ENCODE measurements around the gene PCK1. TPM values are rescaled to one million over a fixed set of nuclear protein-coding genes. Genes with fewer than 3 reads are reported as not detected.

Gene PCK1
- total and polyA plus RNA-seq, 2 of the 8 experiments (the other 6 are each of a cell fraction or from before 2014, with no cell fraction given): not detected

DNA sequence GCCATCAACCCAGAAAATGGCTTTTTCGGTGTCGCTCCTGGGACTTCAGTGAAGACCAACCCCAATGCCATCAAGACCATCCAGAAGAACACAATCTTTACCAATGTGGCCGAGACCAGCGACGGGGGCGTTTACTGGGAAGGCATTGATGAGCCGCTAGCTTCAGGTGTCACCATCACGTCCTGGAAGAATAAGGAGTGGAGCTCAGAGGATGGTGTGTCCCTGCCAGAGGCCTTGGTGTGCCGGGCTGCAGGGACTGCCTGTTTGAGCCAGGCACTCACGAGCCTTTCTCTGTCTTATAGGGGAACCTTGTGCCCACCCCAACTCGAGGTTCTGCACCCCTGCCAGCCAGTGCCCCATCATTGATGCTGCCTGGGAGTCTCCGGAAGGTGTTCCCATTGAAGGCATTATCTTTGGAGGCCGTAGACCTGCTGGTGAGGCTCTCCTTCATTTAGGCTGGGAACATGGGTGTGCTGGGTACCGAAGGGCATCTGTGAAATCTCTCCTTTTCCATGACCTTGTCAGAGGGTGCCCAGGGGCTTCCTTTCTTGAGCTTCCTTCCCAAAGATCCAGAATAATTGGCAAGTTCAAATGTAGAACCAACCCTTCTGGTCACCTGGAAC lies 3.4 kb downstream of the PCK1 start:
- ChIA-PET POLR2A (ENCODE audit: partially characterized antibody) (no interaction called here), CTCF (ENCODE audit: partially characterized antibody) (interaction anchor here (0.9 to 4.0 kb wide), 4 partner anchors 11 to 66 kb away, joined by 3 to 22 read pairs (median 6); no protein-coding TSS in a partner anchor)
- TF ChIP-seq RXRA (IDR thresholded peaks at IDR 0.05; ENCODE audit: insufficient read depth, low read depth, low read length) (no peak), NRF1 (IDR thresholded peaks at IDR 0.05; ENCODE audit: low read depth, low read length) (no peak), TBP (IDR thresholded peaks at IDR 0.05; ENCODE audit: low read depth, low read length) (no peak), E2F6 (IDR thresholded peaks at IDR 0.05) (no peak), ASH2L (IDR thresholded peaks at IDR 0.05; ENCODE audit: low read length) (no peak), MAFK (IDR thresholded peaks at IDR 0.05; ENCODE audit: low read depth, low read length) (no peak), SP2 (IDR thresholded peaks at IDR 0.05; ENCODE audit: low read length) (no peak), SP1 (IDR thresholded peaks at IDR 0.05; ENCODE audit: low read depth, low read length) (no peak), JUN (IDR thresholded peaks at IDR 0.05; ENCODE audit: low read depth, low read length) (no peak), CHD2 (IDR thresholded peaks at IDR 0.05; ENCODE audit: low read length) (no peak), SP4 (IDR thresholded peaks at IDR 0.05; ENCODE audit: low read length) (no peak), BACH1 (IDR thresholded peaks at IDR 0.05; ENCODE audit: low read length) (no peak)
- TF ChIP-seq, protein P1, sequence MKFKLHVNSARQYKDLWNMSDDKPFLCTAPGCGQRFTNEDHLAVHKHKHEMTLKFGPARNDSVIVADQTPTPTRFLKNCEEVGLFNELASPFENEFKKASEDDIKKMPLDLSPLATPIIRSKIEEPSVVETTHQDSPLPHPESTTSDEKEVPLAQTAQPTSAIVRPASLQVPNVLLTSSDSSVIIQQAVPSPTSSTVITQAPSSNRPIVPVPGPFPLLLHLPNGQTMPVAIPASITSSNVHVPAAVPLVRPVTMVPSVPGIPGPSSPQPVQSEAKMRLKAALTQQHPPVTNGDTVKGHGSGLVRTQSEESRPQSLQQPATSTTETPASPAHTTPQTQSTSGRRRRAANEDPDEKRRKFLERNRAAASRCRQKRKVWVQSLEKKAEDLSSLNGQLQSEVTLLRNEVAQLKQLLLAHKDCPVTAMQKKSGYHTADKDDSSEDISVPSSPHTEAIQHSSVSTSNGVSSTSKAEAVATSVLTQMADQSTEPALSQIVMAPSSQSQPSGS (IDR thresholded peaks at IDR 0.05; ENCODE audit: low read length): no peak

More for the DNA sequence above, 3.4 kb downstream of the PCK1 start:
- H2BK5ac ChIP-seq (ENCODE audit: low read depth, low read length): no peak overlapping the region
- no peak for FAIRE-seq
- H3K14ac ChIP-seq (ENCODE audit: insufficient read length): no peak overlapping the region
- H4K8ac ChIP-seq (ENCODE audit: extremely low read depth, insufficient read depth, low read length): no peak overlapping the region
- no peak overlapping the region for H3K18ac ChIP-seq (ENCODE audit: extremely low read depth, low read length)
- H2AK5ac ChIP-seq (ENCODE audit: low read depth, low read length): no peak overlapping the region
- no peak overlapping the region for H2BK120ac ChIP-seq (replicated peaks; ENCODE audit: low read depth, low read length)
- H3K4me1 ChIP-seq (replicated peaks in 1 of 4; ENCODE audit: control insufficient read depth in 3 of 4, insufficient read depth in 4 of 4, low read length in 3 of 4): no peaks in the 10 kb centered on the region
- H3K56ac ChIP-seq (replicated peaks; ENCODE audit: insufficient read length, low read depth, low read length): no peak overlapping the region
- no peak overlapping the region for H2BK12ac ChIP-seq (ENCODE audit: low read depth, low read length)
- H3K9ac ChIP-seq (replicated peaks in 1 of 4; ENCODE audit: extremely low read depth in 1 of 4, low read depth in 3 of 4, low read length in 3 of 4): no peak overlapping the region
- H4K91ac ChIP-seq (replicated peaks; ENCODE audit: insufficient read length, low read length): no peak overlapping the region
- no peak overlapping the region for H2AFZ ChIP-seq (ENCODE audit: low read length)
- no peak overlapping the region for H2BK20ac ChIP-seq (ENCODE audit: low read length)
- H3K9me3 ChIP-seq (ENCODE audit: insufficient read depth in 2 of 2, low read depth in 1 of 2, low read length in 1 of 2): no peaks in the 10 kb centered on the region
- no peaks in the 10 kb centered on the region for H3K27me3 ChIP-seq (replicated peaks in 1 of 4; ENCODE audit: control insufficient read depth in 3 of 4, extremely low read depth in 1 of 4, insufficient read depth in 3 of 4, low read length in 3 of 4)
- H3K79me2 ChIP-seq (ENCODE audit: control insufficient read depth in 1 of 2, insufficient read depth in 2 of 2, low read length in 2 of 2): no peaks in the 10 kb centered on the region
- H3K23me2 ChIP-seq (ENCODE audit: low read depth, low read length): no peaks in the 10 kb centered on the region
- H4K20me1 ChIP-seq (replicated peaks in 1 of 2; ENCODE audit: control insufficient read depth in 1 of 2, insufficient read depth in 2 of 2, low read length in 2 of 2): no peaks in the 10 kb centered on the region
- no peak overlapping the region for H3K4me3 ChIP-seq (ENCODE audit: extremely low read depth in 1 of 4, insufficient read depth in 2 of 4, low read depth in 3 of 4, low read length in 4 of 4)
- H3K4ac ChIP-seq (replicated peaks; ENCODE audit: insufficient read length, low read depth, low read length): no peak overlapping the region
- H4K5ac ChIP-seq (ENCODE audit: insufficient read length, low read depth, low read length): no peak overlapping the region
- H3K23ac ChIP-seq (ENCODE audit: insufficient read length): no peak overlapping the region
- no peak overlapping the region for H3K27ac ChIP-seq (ENCODE audit: low read depth, low read length)
- WGBS, 2 experiments (ENCODE audit: extremely low coverage in 1 of 2, insufficient coverage in 1 of 2, insufficient read length in 1 of 2, insufficient replicate concordance in 2 of 2, low coverage in 1 of 2, low lambda C conversion rate in 2 of 2, missing lambda C conversion rate in 1 of 2): 95% methylated on average over 14 of the region's 14 CpGs; no CpG with 5 or more reads in 1 of the 2 experiments
- no peak overlapping the region for H3K4me2 ChIP-seq (ENCODE audit: insufficient read depth in 1 of 2, low read depth in 2 of 2, low read length in 2 of 2)
- no peaks in the 10 kb centered on the region for H3K79me1 ChIP-seq (ENCODE audit: low read depth, low read length)
- H2BK15ac ChIP-seq (ENCODE audit: low read length): no peak overlapping the region
- no peak for DNase-seq (ENCODE audit: low read depth in 1 of 2, low spot score in 2 of 2)
- H3K36me3 ChIP-seq (ENCODE audit: control insufficient read depth in 2 of 4, insufficient read depth in 4 of 4, low read length in 3 of 4): no peaks in the 10 kb centered on the region

Data from H1 (cell line).